HCT116 (cell line): ENCODE measurements around the gene DENND5B. TPM values are rescaled to one million over a fixed set of nuclear protein-coding genes. Genes with fewer than 3 reads are reported as not detected.

Experiments
- ATAC-seq: fragments of 200-7000 bp; cut with Tn5 transposase; 2 replicates; pipeline ENCODE4 v1.9.1; 2020; ENCODE audit warnings: mild to moderate bottlenecking, moderate library complexity
- BruUV-seq: library from RNA; stranded (reverse); fragments of 400-500 nt; replicated peaks from 2 replicates; lab custom pipeline; 2021; lab: Mats Ljungman, UMichigan
- CTCF ChIA-PET: fragments of 300-600 bp; sonication (Branson Sonifier 250); formaldehyde crosslinking; loops from one replicate; lab custom pipeline; 2021; ENCODE audit warnings: antibody characterized with exemption; lab: Charles Lee
- POLR2A ChIA-PET: fragments of 300-600, 350-600 bp; sonication (Branson Sonifier 250); formaldehyde crosslinking; loops from one replicate; lab custom pipeline; 2021; ENCODE audit warnings: antibody characterized with exemption; lab: Charles Lee
- RAD21 ChIA-PET, 2 experiments: fragments of 300-600 bp; sonication (Branson Sonifier 250); formaldehyde crosslinking; loops; one replicate each; lab custom pipeline; 2023; ENCODE audit warnings: low total read pairs in 2 of 2; ENCODE audit not compliant: uncharacterized antibody in 2 of 2, unreplicated experiment in 2 of 2, low non-redundant PET in 1 of 2; lab: Charles Lee
- DNase-seq: peaks from one replicate; pipeline ENCODE4 v3.0.0-alpha.2; 2010; ENCODE audit warnings: low read depth, low spot score
- H2AFZ ChIP-seq: fragments of 200-600 bp; shearing (Covaris generic), sonication (generic); 2 replicates; pipeline ENCODE4 v1.6.1; 2017; ENCODE audit warnings: low read depth, mixed run types, mixed read lengths, antibody characterized with exemption, low read length; ENCODE audit not compliant: poor library complexity, severe bottlenecking
- H3K27ac ChIP-seq: 2 replicates; pipeline ENCODE4 v1.5.1; 2012; ENCODE audit warnings: low read depth, low read length
- H3K27me3 ChIP-seq: fragments of 200-600 bp; sonication (generic); 2 replicates; pipeline ENCODE4 v1.6.1; 2016; ENCODE audit warnings: mixed run types, low read length, mixed read lengths; ENCODE audit not compliant: insufficient read depth
- H3K36me3 ChIP-seq, 2 experiments: fragments of 200-500 bp in 1 of 2; fragments of 200-600 bp in 1 of 2; sonication (Bioruptor generic) in 1 of 2; sonication (generic) in 1 of 2; 2 replicates each; pipeline versions ENCODE4 v1.5.1 to v1.6.1; 2014 to 2016; ENCODE audit warnings: low read length in 2 of 2, inconsistent platforms in 1 of 2, mixed read lengths in 1 of 2, mixed run types in 1 of 2; ENCODE audit not compliant: insufficient read depth in 2 of 2, control insufficient read depth in 1 of 2
- H3K4me1 ChIP-seq, 2 experiments: fragments of 200-600 bp in 1 of 2; sonication (generic) in 1 of 2; 2 replicates each; pipeline versions ENCODE4 v1.5.1 to v1.6.1; 2012 to 2017; ENCODE audit warnings: low read length in 2 of 2, inconsistent platforms in 1 of 2, mild to moderate bottlenecking in 1 of 2, mixed read lengths in 1 of 2, mixed run types in 1 of 2, moderate library complexity in 1 of 2; ENCODE audit not compliant: insufficient read depth in 2 of 2, control insufficient read depth in 1 of 2
- H3K4me2 ChIP-seq: fragments of 200-600 bp; sonication (generic); 2 replicates; pipeline ENCODE4 v1.6.1; 2017; ENCODE audit warnings: mixed run types, low read length, mixed read lengths
- H3K4me3 ChIP-seq, 2 experiments: fragments of 200-600 bp in 1 of 2; sonication (generic) in 1 of 2; replicated peaks in 1 of 2; 2 replicates each; pipeline ENCODE4 v1.5.1; 2011 to 2016; ENCODE audit warnings: low read length in 2 of 2, control low read depth in 1 of 2, low read depth in 1 of 2, mild to moderate bottlenecking in 1 of 2, mixed read lengths in 1 of 2, mixed run types in 1 of 2
- H3K79me2 ChIP-seq: fragments of 200-600 bp; sonication (generic); 2 replicates; pipeline ENCODE4 v1.6.1; 2017; ENCODE audit warnings: mild to moderate bottlenecking, mixed run types, low read length, moderate library complexity, mixed read lengths; ENCODE audit not compliant: insufficient read depth
- H3K9ac ChIP-seq: fragments of 200-600 bp; sonication (generic); 2 replicates; pipeline ENCODE4 v1.6.1; 2016; ENCODE audit warnings: low read length, mixed read lengths
- H3K9me2 ChIP-seq: fragments of 200-600 bp; sonication (generic), shearing (Covaris generic); 2 replicates; pipeline ENCODE4 v1.6.1; 2017; ENCODE audit warnings: mixed run types, mild to moderate bottlenecking, moderate library complexity; ENCODE audit not compliant: insufficient read depth
- H3K9me3 ChIP-seq, 2 experiments: fragments of 200-500 bp in 1 of 2; fragments of 200-600 bp in 1 of 2; sonication (Bioruptor generic) in 1 of 2; sonication (generic) in 1 of 2; 2 replicates each; pipeline ENCODE4 v1.6.1; 2014 to 2017; ENCODE audit warnings: low read length in 2 of 2, mixed read lengths in 2 of 2, inconsistent platforms in 1 of 2, low read depth in 1 of 2, mild to moderate bottlenecking in 1 of 2, mixed run types in 1 of 2, moderate library complexity in 1 of 2; ENCODE audit not compliant: control insufficient read depth in 1 of 2, insufficient read depth in 1 of 2
- H4K20me1 ChIP-seq: fragments of 200-600 bp; sonication (generic), shearing (Covaris generic); 2 replicates; pipeline ENCODE4 v1.6.1; 2017; ENCODE audit warnings: mixed run types, mild to moderate bottlenecking, moderate library complexity; ENCODE audit not compliant: insufficient read depth
- RAD21 ChIP-seq: IDR thresholded peaks from 2 replicates; pipeline ENCODE4 v1.6.1; 2012; ENCODE audit warnings: low read depth, mild to moderate bottlenecking
- SRF ChIP-seq: IDR thresholded peaks from 2 replicates; pipeline ENCODE4 v1.6.1; 2012; ENCODE audit warnings: low read depth
- intact Hi-C: fragments of 100-400 bp; cut with micrococcal nuclease; formaldehyde crosslinking; loops from 2 replicates; pipeline ENCODE4 v1.10.0; 2022
- total RNA-seq: library from RNA; stranded (reverse); gene quantifications from one replicate; pipeline ENCODE4 v1.2.1, GENCODE V29; 2021; ENCODE audit not compliant: unreplicated experiment
- TF ChIP-seq, protein P1 (sequence below): IDR thresholded peaks from 2 replicates; pipeline ENCODE4 v1.6.1; 2012

The DENND5B gene
- total RNA-seq, 1 experiment from 2014 or later, result 19.2 TPM

DNA sequence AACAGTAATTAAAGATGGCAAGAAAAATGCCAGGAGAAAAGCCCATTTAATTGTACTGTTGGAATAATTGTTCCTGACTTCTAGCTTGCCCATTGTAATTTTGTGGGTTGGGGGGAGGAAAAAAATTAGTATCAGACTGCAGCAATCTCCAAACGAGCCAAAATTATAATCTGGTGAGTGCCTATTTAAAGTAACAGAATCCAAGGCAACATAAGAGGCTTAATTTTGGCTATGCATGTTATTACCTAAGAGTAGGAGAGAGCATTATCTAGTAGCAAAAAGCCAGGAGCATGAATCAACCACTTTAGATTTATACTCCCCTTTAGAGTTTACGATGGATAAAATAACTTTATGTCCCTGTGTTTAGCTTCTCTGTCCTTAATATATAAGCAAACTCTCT is 14.6 kb upstream of the DENND5B start:
- TF ChIP-seq, protein P1, sequence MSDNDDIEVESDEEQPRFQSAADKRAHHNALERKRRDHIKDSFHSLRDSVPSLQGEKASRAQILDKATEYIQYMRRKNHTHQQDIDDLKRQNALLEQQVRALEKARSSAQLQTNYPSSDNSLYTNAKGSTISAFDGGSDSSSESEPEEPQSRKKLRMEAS, result no peak
- no peak for TF ChIP-seq SRF
- Histone ChIP-seq H3K4me2 (no peak overlapping the region), H3K4me3 (no peak overlapping the region), H3K27me3 (no peaks in the 10 kb centered on the region), H2AFZ (no peak overlapping the region), H3K9me2 (no peaks in the 10 kb centered on the region), H3K36me3 (no peaks in the 10 kb centered on the region), H3K4me1 (no peaks in the 10 kb centered on the region), H3K9ac (no peak overlapping the region), H3K27ac (no peak overlapping the region), H3K79me2 (no peaks in the 10 kb centered on the region), H3K9me3 (peaks cover 6 to 15% of the 10 kb centered on the region in 2 experiments; a peak in 3 of 4 replicates), H4K20me1 (no peaks in the 10 kb centered on the region)
- no TSS peak for BruUV-seq
- ChIA-PET RAD21 (interaction anchor here in 1 of 2 experiments (0.7 kb wide), 1 partner anchor 617 kb away, joined by 5 read pairs; no protein-coding TSS in a partner anchor), CTCF (interaction anchor here (0.7 kb wide), 1 partner anchor 969 kb away, joined by 3 read pairs; no protein-coding TSS in a partner anchor), POLR2A (interaction anchor here (0.6 kb wide), 1 partner anchor 234 kb away, joined by 4 read pairs; no protein-coding TSS in a partner anchor)
- DNase-seq, result no peak
- intact Hi-C loops, result no loop called here
- ATAC-seq, result no peak

DNA sequence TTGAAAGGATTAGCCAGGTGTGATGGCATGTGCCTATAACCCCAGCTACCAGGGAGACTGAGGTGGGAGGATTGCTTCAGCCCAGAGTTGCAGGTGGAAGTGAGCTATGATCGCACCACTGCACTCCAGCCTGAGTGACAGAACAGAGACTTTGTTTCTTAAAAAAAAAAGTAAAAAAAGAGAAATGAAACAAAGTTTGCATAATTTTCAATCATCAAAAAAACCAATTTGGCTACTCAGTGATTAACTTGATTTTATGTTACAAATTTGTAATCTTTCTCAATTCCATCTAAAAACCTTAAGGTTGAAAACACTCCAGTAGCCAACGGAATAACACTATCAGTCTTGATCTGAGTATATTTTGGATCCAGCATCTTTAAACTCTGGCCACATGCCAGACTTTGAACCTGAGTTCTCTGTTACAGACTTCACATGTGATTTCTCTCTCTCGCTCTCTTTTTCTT is 12.6 kb upstream of the DENND5B start:
- ATAC-seq, result no peak
- no peak for DNase-seq
- ChIA-PET RAD21 (no interaction called here), CTCF (no interaction called here)
- Histone ChIP-seq H3K4me3 (no peak overlapping the region), H3K79me2 (no peaks in the 10 kb centered on the region), H3K36me3 (no peaks in the 10 kb centered on the region)
- no peak for TF ChIP-seq RAD21
- TF ChIP-seq, protein P1, result no peak
- TF ChIP-seq, all 23 proteins: peak for 0
- no peaks in the 10 kb centered on the region for H4K20me1 ChIP-seq
- BruUV-seq, result no TSS peak
- no peaks in the 10 kb centered on the region for H3K27me3 ChIP-seq
- H3K4me1 ChIP-seq, result no peaks in the 10 kb centered on the region
- POLR2A ChIA-PET, result no interaction called here
- H3K4me2 ChIP-seq, result no peak overlapping the region
- no peaks in the 10 kb centered on the region for H3K9me2 ChIP-seq
- intact Hi-C loops, result no loop called here
- no peak overlapping the region for H3K9ac ChIP-seq
- peaks cover 0 to 5% of the 10 kb centered on the region in 2 experiments; a peak in 1 of 4 replicates for H3K9me3 ChIP-seq
- H3K27ac ChIP-seq, result no peak overlapping the region
- no peak overlapping the region for H2AFZ ChIP-seq
